ENCODE data around the gene HRH2. TPM values are rescaled to one million over a fixed set of nuclear protein-coding genes. Genes with fewer than 3 reads are reported as not detected.

HRH2 gene
- total and polyA plus RNA-seq, 7 donors = 0.17 to 7.0 (median 0.51) TPM

- Histone ChIP-seq H3K9me3 (peaks cover under 1% of the 10 kb centered on the region), H3K4me3 (no peak overlapping the region), H3K36me3 (ENCODE audit: insufficient read depth in 1 of 2, low read depth in 1 of 2) (no peaks in the 10 kb centered on the region), H3K27me3 (ENCODE audit: insufficient read depth in 3 of 3, low read length in 2 of 3) (peaks cover 0 to 44% (median 14%) of the 10 kb centered on the region in 3 donors), H3K27ac (no peak overlapping the region), H3K4me1 (no peaks in the 10 kb centered on the region)
- TF ChIP-seq CTCF (IDR thresholded peaks at IDR 0.05) = no peak
- intact Hi-C loops (cut with DNase I) = no loop called here
- 68 to 79% (median 69%) methylated on average over 2 of the region's 2 CpGs for WGBS, 3 donors
- DNase-seq = no peak
- ATAC-seq = no peak
Measured at GRCh38 chr5:175655411-175655810, 2.5 kb upstream of the HRH2 start.

- no peak for TF ChIP-seq CTCF (IDR thresholded peaks at IDR 0.05)
- WGBS, 3 donors = 38 to 43% (median 41%) methylated on average over 8 of the region's 8 CpGs
- H3K4me3 ChIP-seq = no peak overlapping the region
- intact Hi-C loops (cut with DNase I) = no loop called here
- peaks cover 0 to 49% (median 14%) of the 10 kb centered on the region in 3 donors for H3K27me3 ChIP-seq (ENCODE audit: insufficient read depth in 3 of 3, low read length in 2 of 3)
- H3K36me3 ChIP-seq (ENCODE audit: insufficient read depth in 1 of 2, low read depth in 1 of 2) = no peaks in the 10 kb centered on the region
- H3K9me3 ChIP-seq = no peaks in the 10 kb centered on the region
- no peak for ATAC-seq
- DNase-seq = no peak
- no peaks in the 10 kb centered on the region for H3K4me1 ChIP-seq
- H3K27ac ChIP-seq = no peak overlapping the region
Measured at GRCh38 chr5:175656966-175657365, 905 bp upstream of the HRH2 start.

- no peaks in the 10 kb centered on the region for H3K9me3 ChIP-seq
- ATAC-seq = peak in 1 of 4 donors; percentile 26
- H3K27me3 ChIP-seq (ENCODE audit: insufficient read depth in 3 of 3, low read length in 2 of 3) = peaks cover 0 to 49% (median 14%) of the 10 kb centered on the region in 3 donors
- H3K4me3 ChIP-seq = peak overlapping the region; percentile 52
- H3K36me3 ChIP-seq (ENCODE audit: insufficient read depth in 1 of 2, low read depth in 1 of 2) = no peaks in the 10 kb centered on the region
- H3K4me1 ChIP-seq = no peaks in the 10 kb centered on the region
- no peak for TF ChIP-seq CTCF (IDR thresholded peaks at IDR 0.05)
- no peak for DNase-seq
- no peak overlapping the region for H3K27ac ChIP-seq
- intact Hi-C loops (cut with DNase I) = no loop called here
- WGBS, 3 donors = 13 to 17% (median 15%) methylated on average over 36 to 41 of the region's 41 CpGs
Measured at GRCh38 chr5:175658299-175659145, 651 bp downstream of the HRH2 start.

GRCh38 chr5:175659546-175660253, 1.8 kb downstream of the HRH2 start:
- TF ChIP-seq CTCF (IDR thresholded peaks at IDR 0.05) = no peak
- DNase-seq (no peak), ATAC-seq (no peak)
- Histone ChIP-seq H3K36me3 (ENCODE audit: insufficient read depth in 1 of 2, low read depth in 1 of 2) (no peaks in the 10 kb centered on the region), H3K4me1 (no peaks in the 10 kb centered on the region), H3K4me3 (peak overlapping the region; percentile 52), H3K27ac (no peak overlapping the region), H3K9me3 (no peaks in the 10 kb centered on the region), H3K27me3 (ENCODE audit: insufficient read depth in 3 of 3, low read length in 2 of 3) (peaks cover 0 to 49% (median 14%) of the 10 kb centered on the region in 3 donors)
- WGBS, 3 donors = 49 to 54% (median 52%) methylated on average over 13 of the region's 13 CpGs
- intact Hi-C loops (cut with DNase I) = no loop called here

Data from psoas muscle (tissue), 8 donors.